OCI-LY7 (cell line): ENCODE results near the gene AGTR1. TPM values are rescaled to one million over a fixed set of nuclear protein-coding genes. Genes with fewer than 3 reads are reported as not detected.

ENCODE experiments used
- BruUV-seq: library from RNA; stranded (reverse); fragments of 400-500 nt; replicated peaks from 2 replicates; lab custom pipeline; 2021; lab: Mats Ljungman, UMichigan
- CTCF ChIA-PET: fragments of 300-600 bp; sonication (Branson Sonifier 250); formaldehyde crosslinking; loops from one replicate; lab custom pipeline; 2022; ENCODE audit warnings: antibody characterized with exemption; ENCODE audit not compliant: unreplicated experiment; lab: Charles Lee
- POLR2A ChIA-PET: fragments of 300-600 bp; sonication (Branson Sonifier 250); formaldehyde crosslinking; loops from one replicate; lab custom pipeline; 2022; ENCODE audit warnings: antibody characterized with exemption; lab: Charles Lee
- DNase-seq: peaks from one replicate; pipeline ENCODE4 v3.0.0-alpha.2; 2015; ENCODE audit warnings: low spot score
- H2AFZ ChIP-seq: fragments of 200-600 bp; sonication (generic), shearing (Covaris generic); 2 replicates; pipeline ENCODE4 v1.6.1; 2014; ENCODE audit warnings: mild to moderate bottlenecking, antibody characterized with exemption, low read length, moderate library complexity
- H3K27ac ChIP-seq: fragments of 200-600 bp; sonication (generic); 2 replicates; pipeline ENCODE4 v1.5.1; 2014; ENCODE audit warnings: mixed run types, low read depth, mild to moderate bottlenecking, moderate library complexity, low read length, inconsistent platforms; ENCODE audit not compliant: poor library complexity, severe bottlenecking
- H3K36me3 ChIP-seq: fragments of 200-600 bp; sonication (generic); 2 replicates; pipeline ENCODE4 v1.6.1; 2014; ENCODE audit warnings: mild to moderate bottlenecking, antibody characterized with exemption, low read length, moderate library complexity, mixed read lengths; ENCODE audit not compliant: insufficient read depth
- H3K4me1 ChIP-seq: fragments of 200-600 bp; sonication (generic); 2 replicates; pipeline ENCODE4 v1.5.1; 2014; ENCODE audit warnings: mild to moderate bottlenecking, low read length; ENCODE audit not compliant: insufficient read depth, poor library complexity, severe bottlenecking
- H3K4me2 ChIP-seq: fragments of 200-600 bp; sonication (generic); 2 replicates; pipeline ENCODE4 v1.6.1; 2014; ENCODE audit warnings: mild to moderate bottlenecking, low read length
- H3K4me3 ChIP-seq: fragments of 200-600 bp; sonication (generic); 2 replicates; pipeline ENCODE4 v1.5.1; 2014; ENCODE audit warnings: mild to moderate bottlenecking, low read depth, low read length; ENCODE audit not compliant: poor library complexity, severe bottlenecking
- H3K79me2 ChIP-seq: fragments of 200-600 bp; sonication (generic); 2 replicates; pipeline ENCODE4 v1.6.1; 2016; ENCODE audit warnings: low read depth, mild to moderate bottlenecking, low read length, moderate library complexity, mixed read lengths; ENCODE audit not compliant: insufficient read depth
- H3K9me2 ChIP-seq: fragments of 200-600 bp; sonication (generic); 2 replicates; pipeline ENCODE4 v1.6.1; 2016; ENCODE audit warnings: mild to moderate bottlenecking, low read length, mixed read lengths; ENCODE audit not compliant: insufficient read depth
- H3K9me3 ChIP-seq: fragments of 200-600 bp; sonication (generic); 2 replicates; pipeline ENCODE4 v1.6.1; 2014; ENCODE audit warnings: mild to moderate bottlenecking, mixed run types, low read length, mixed read lengths
- H4K20me1 ChIP-seq: fragments of 200-600 bp; sonication (generic); 2 replicates; pipeline ENCODE4 v1.6.1; 2014; ENCODE audit warnings: mild to moderate bottlenecking, antibody characterized with exemption, low read length, moderate library complexity, mixed read lengths; ENCODE audit not compliant: insufficient read depth
- EZH2phosphoT487 ChIP-seq: fragments of 200-600 bp; sonication (generic); IDR thresholded peaks from 2 replicates; pipeline ENCODE4 v1.6.1; 2018; ENCODE audit warnings: low read depth, borderline replicate concordance, mild to moderate bottlenecking, mixed run types, antibody characterized with exemption, low read length, moderate library complexity, mixed read lengths
- intact Hi-C: fragments of 100-400 bp; cut with micrococcal nuclease; formaldehyde crosslinking; loops from one replicate; pipeline ENCODE4 v1.10.0; 2022; ENCODE audit not compliant: unreplicated experiment
- total RNA-seq, 2 experiments: library from RNA; depleted of rRNA in 1 of 2; stranded (reverse); fragments of >200 nt in 1 of 2; shearing (Covaris generic) in 1 of 2; gene quantifications; 2 replicates each; pipeline ENCODE4 v1.2.3, GENCODE V29; 2014 to 2022
- TF ChIP-seq, protein P1 (sequence below): fragments of 200-600 bp; sonication (generic); conservative IDR thresholded peaks from 2 replicates; pipeline ENCODE4 v1.5.1; 2014; ENCODE audit warnings: mild to moderate bottlenecking, antibody characterized with exemption, low read length, moderate library complexity, mixed read lengths

The AGTR1 gene
- total RNA-seq, 2 experiments from 2014 or later: not detected

DNA sequence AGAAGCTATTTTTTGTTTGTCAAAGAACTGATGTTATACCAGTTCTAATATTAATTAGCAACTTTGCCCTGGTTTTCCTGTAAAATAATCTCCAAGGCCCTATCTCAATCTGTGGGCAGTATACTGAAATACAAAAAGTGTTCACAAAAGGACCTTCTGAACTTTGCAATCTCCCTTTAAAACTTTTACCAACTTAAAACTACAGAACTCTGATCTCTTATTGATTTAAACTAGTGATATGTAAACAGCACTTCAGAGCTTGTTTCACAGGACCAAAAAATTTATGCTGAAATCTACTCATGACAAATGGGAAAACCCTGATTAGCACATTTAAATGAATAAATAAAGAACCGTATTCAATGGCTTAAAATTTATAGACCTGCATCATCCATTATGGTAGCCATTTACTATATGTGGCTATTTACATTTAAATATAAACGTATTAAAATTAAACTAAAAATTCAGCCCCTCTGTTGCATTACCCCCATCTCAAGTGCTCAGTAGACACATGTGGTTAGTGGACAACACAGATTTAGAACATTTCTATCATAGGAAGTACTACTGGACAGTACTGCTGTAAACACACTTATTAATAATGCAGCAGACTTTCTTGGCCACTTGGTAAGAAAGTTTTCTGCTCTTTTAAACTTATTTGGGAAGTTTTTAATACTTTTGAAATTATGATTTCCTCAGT is 12.0 kb downstream of the AGTR1 start:
- TF ChIP-seq, protein P1, sequence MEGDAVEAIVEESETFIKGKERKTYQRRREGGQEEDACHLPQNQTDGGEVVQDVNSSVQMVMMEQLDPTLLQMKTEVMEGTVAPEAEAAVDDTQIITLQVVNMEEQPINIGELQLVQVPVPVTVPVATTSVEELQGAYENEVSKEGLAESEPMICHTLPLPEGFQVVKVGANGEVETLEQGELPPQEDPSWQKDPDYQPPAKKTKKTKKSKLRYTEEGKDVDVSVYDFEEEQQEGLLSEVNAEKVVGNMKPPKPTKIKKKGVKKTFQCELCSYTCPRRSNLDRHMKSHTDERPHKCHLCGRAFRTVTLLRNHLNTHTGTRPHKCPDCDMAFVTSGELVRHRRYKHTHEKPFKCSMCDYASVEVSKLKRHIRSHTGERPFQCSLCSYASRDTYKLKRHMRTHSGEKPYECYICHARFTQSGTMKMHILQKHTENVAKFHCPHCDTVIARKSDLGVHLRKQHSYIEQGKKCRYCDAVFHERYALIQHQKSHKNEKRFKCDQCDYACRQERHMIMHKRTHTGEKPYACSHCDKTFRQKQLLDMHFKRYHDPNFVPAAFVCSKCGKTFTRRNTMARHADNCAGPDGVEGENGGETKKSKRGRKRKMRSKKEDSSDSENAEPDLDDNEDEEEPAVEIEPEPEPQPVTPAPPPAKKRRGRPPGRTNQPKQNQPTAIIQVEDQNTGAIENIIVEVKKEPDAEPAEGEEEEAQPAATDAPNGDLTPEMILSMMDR: no peak
- no peak for TF ChIP-seq EZH2phosphoT487
- ChIA-PET CTCF (no interaction called here), POLR2A (interaction anchor here (0.6 to 1.4 kb wide), 2 partner anchors 9 to 1682 kb away, joined by 3 to 14 read pairs; no protein-coding TSS in a partner anchor)
- Histone ChIP-seq H3K4me3 (no peak overlapping the region), H3K36me3 (no peaks in the 10 kb centered on the region), H2AFZ (no peak overlapping the region), H3K4me2 (no peak overlapping the region), H3K79me2 (no peaks in the 10 kb centered on the region), H3K4me1 (no peaks in the 10 kb centered on the region), H3K9me3 (no peaks in the 10 kb centered on the region), H4K20me1 (no peaks in the 10 kb centered on the region; the same call in 1 of the 2 replicates), H3K9me2 (no peaks in the 10 kb centered on the region), H3K27ac (no peak overlapping the region)
- no peak for DNase-seq
- intact Hi-C loops: no loop called here
- no TSS peak for BruUV-seq

DNA sequence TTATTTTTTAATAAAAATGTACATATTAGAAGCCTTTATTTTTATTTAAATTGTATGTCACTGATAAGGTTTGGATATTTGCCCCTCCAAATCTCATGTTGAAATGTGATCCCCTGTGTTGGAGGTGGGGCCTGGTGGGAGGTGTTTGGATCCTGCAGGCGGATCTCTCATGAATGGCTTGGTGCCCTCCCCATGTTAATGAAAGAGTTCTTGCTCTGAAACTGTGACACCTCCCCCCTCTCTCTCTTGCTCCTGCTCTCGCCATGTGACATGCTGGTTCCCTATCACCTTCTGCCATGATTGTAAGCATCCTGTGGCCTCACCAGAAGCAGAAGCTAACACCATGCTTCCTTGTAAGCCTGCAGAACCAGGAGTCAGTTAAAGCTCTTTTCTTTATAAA is 13.0 kb downstream of the AGTR1 start:
- CTCF ChIA-PET: no interaction called here
- no peaks in the 10 kb centered on the region for H3K79me2 ChIP-seq
- intact Hi-C loops: no loop called here

More for the DNA sequence above, 13.0 kb downstream of the AGTR1 start:
- H3K9me2 ChIP-seq: no peaks in the 10 kb centered on the region
- no peak for DNase-seq
- no peak overlapping the region for H3K4me3 ChIP-seq
- H3K4me1 ChIP-seq: no peaks in the 10 kb centered on the region
- no peak overlapping the region for H3K4me2 ChIP-seq
- H4K20me1 ChIP-seq: no peaks in the 10 kb centered on the region; the same call in 1 of the 2 replicates
- H3K27ac ChIP-seq: no peak overlapping the region
- H2AFZ ChIP-seq: no peak overlapping the region
- TF ChIP-seq, protein P1: no peak
- TF ChIP-seq EZH2phosphoT487: no peak
- no peaks in the 10 kb centered on the region for H3K9me3 ChIP-seq
- POLR2A ChIA-PET: interaction anchor here (0.6 to 1.4 kb wide), 2 partner anchors 10 to 40 kb away, joined by 3 read pairs; no protein-coding TSS in a partner anchor
- H3K36me3 ChIP-seq: no peaks in the 10 kb centered on the region
- no TSS peak for BruUV-seq
